ENCODE data around the gene RPP21.

Gene RPP21
- total RNA-seq: 4.1 reads per million, percentile 16 among the genes with 10 or more reads in this experiment

DNA sequence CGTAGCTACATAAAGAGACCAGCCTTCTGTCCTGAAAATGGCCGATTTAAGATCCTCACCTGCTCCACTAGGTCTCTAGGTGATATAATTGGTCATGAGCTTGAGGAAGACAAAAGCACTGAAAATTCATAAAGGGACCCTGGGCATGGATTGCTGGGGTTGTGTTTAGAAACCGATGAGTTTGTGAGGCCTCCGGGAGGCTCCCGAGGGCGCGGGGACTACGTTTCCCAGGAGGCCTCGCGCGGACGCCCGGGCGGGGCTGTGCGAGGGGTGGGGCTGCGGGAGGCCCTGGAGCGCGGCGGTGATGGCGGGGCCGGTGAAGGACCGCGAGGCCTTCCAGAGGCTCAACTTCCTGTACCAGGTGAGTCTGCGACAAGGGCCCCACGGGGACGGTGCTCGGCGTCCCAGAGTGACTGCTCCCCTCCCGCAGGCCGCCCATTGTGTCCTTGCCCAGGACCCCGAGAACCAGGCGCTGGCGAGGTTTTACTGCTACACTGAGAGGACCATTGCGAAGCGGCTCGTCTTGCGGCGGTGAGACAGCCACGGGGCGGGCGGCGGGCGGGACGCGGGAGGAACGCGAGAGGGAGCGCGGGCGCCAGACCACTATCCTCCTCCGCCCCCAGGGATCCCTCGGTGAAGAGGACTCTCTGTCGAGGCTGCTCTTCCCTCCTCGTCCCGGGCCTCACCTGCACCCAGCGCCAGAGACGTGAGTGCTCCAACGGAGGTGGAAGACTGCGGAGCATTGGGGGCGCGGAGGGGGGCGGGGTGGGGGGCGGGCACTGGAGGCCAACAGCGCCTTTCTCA lies at the start of gene RPP21:
Gene RPP21 (plus strand): TSS at position 289 of the 804 bp plus-strand sequence. CDS start 16 bp downstream, at position 305.
- DNase-seq: peak; percentile 81

DNA sequence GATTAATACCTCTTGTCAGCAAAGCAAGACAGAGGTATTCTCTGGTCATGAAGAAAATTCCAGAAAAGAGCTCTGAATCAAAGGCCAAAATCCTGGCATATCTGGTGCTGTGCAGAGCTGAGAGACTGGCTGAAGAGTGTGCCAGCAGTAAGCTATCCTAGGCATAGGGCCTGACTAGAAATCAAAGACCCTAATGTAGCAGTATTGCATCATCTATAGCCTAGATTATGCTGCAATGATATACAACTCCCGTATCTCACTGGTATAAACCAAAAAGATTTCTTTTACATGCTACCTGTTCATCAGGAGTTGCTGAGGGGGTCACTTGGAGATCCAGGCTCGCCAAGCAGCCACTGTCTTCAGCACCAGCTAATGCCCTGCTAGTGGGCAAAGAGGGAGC lies 49.1 kb upstream of the RPP21 start:
- no peak for DNase-seq

DNA sequence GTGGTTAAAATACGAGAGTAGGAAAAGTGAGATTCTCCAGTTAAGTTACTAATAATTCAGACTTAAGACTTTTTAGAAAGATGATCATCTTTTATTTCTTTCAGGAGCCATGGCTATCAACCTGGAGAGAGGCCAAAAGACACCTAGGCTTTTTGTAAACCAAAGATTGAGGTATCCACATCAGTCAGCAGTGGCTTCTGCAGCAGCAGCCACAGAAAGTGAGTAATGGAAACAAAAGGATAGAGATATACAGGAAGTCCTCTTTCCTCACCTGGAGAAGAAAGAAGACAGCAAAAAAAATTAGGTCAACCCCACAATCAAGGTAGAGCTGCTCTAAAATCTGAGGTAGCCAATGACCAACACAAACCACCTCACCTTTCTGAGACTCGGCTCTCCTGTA lies 41.0 kb upstream of the RPP21 start:
- DNase-seq: no peak

DNA sequence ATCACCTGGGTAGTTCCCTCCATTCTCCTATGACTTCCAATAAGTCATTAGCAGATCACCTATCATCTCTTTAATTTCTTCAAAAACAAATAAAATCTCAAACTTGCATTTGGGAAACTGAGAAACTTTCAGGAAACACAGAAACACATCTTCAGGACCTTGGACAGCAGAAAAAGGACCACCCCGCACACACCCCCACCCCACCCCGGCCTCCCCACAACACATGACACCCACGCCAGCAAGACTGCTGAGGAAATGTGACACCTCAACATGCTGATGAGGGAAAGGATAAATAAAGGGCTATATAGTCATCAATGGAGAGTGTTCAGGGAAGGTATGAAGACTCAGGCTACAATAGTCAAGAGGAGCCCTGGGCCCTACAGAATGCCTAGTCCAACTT lies 33.9 kb upstream of the RPP21 start:
- no peak for DNase-seq

DNA sequence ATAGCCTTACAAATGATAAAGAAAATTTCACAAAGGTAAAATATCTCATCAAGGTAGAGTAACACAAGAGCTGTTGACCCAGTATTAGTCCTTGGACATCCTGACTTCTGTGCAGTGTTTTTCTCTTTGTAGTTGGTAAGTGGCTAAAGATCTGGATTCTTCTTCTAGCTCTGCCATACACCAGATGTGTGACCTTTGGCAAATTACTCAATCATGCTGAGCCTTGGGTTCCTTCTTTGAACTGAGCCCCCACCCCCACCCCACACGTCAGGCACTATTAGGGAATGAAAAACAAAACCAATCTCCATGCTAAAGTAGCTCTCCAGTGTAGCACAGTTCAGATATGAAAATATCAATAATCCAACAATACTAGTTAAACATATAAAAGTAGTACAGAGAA lies 33.3 kb upstream of the RPP21 start:
- no peak for DNase-seq

DNA sequence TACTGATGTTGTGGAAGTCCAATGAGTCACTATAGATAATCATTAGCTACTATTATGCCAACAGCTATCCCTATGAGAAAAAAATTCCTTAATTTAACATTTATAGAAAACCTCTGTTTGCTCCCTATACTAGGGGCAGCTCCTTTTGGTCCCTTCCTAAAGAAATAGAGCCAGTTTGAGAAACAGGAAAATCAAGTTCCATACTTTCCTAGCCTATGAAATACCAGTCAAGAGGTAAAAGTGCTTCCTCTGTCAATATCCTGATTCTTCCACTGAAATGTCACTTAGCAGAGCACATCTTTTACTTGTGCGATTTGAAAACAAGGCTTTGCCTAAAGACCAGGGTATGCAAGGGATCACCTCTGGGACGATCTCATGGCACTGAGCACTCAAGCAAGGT lies 32.7 kb upstream of the RPP21 start:
- no peak for DNase-seq

DNA sequence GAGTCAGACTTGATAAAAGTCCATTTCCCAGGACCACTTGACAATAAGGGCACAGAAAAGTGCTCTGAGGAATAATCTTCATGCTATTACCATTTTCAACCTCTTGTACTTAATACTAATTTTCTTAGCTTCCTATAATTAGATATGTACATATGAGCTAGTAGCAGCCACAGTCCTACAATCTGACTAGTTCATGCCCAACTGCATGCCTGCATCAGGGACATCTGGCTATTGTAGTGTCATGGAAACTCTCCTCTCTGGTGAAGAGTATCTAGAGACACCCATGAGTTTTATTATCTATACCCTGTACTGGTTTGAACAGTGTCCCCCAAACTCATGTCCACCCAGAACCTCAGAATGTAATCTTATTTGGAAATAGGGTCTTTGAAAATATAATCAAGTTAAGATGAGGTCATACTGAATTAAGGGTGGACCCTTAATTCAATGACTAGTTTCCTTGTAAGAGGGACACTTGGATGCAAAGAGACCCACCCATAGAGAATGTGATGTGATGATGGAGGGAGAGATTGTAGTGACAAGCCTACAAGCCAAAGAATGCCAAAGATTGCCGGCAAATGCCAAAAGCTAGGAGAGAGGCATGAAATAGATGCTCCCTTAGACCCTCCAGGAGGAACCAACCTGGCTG lies 32.2 kb upstream of the RPP21 start:
- DNase-seq: no peak

DNA sequence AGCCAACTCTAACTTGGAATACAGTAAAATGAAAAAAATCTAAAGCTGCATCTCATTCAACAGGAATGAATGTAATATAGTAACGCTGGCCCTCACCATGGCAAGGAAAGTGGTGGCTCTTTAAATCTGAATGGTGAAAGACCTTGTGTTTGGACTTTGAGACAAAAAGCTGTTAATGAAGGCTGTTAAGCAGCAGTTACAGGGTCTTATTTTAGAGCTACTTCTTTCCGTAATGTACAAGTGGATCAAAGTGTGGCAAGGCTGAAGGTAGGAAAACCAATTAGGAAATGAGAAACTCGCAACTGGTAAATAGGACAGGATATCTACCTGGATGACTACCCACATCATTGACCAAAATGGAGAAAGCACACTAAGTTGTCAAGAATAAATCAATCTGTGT lies 29.8 kb upstream of the RPP21 start:
- no peak for DNase-seq

DNA sequence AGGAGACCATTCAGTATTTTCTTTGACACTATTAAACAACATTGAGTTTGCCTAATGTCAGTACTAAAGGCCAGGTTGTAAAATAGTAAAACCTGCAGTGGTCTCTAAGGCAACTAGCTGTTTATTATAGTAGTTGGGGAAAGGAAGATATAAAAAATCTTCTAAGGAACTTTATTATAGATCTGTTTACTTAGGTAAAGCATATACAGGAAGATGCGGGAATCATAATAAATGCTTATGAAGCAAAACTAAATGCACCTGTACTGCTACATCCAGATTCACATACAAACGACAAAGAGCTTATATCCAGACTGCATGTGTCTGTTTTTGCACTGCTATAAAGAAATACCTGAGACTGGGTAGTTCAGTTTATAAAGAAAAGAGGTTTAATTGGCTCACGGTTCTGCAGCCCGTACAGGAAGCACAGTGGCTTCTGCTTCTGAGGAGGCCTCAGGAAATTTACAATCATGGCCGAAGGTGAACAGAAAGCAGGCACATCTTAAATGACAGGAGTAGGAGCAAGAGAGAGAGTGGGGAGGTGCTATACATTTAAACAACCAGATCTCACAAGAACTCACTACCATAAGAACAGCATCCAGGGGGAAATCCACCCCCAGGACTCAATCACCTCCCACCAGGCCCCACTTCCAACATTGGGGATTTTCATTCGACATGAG lies 26.9 kb upstream of the RPP21 start:
- DNase-seq: no peak

DNA sequence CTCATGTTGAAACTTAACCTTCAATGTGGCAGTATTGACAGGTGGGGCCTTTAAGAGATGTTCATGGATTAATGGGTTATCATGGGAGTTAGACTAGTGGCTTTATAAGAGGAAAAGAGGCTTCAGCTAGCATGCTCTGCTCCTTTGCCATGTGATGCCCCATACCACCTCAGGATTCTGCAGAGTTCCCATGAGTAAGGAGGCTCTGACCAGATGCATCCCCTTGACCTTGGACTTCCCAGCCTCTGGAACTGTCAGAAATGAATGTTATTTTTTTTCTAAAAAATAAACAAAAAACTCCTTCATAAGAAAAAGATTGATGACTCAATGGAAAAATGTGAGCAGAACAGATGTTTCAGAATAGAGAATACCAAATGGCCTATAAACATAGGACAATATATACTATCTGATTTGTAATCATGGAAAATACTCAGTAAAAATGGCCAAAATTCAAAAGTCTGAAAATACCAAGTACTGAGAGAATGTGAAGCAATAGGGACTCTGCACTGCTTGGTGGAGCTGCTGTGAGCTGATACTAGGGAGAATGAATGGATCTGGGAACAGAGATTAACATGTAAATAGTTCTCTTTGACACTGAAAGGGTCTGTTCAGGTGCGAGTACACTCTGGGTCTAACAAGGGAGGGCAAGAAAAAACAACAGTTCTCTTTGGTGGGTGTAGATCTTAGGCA lies 25.7 kb upstream of the RPP21 start:
- no peak for DNase-seq

DNA sequence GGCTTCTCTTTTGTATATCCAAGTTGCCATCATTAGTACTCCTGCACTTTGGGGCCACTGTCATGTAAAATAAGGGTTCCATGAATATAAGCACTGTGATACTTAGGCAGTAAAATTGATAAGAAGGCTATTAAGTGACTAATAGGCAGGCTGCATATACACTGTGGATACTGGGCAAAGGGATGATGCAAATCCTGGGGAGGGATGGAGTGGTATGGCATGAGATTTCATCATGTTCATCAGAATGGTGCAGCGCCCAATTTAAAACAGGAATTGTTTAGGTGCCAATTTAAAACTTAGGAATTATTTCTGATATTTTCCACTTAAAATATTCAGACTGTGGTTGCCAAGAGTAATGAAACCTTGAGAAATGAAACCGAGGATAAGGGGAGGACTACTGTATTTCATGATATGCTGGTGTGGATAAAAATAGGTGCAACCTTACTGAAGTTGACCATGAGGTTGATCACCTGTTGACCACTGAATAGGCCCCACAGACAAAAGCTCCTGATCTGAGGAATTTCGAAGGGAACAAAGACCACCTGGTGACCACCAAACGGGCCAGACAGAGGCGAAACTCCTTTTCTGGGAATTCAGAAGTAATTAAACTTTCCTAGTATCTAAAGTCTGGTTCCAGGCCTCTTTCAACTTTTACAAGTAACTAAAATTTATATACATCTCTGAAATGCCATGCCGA lies 23.1 kb upstream of the RPP21 start:
- no peak for DNase-seq

DNA sequence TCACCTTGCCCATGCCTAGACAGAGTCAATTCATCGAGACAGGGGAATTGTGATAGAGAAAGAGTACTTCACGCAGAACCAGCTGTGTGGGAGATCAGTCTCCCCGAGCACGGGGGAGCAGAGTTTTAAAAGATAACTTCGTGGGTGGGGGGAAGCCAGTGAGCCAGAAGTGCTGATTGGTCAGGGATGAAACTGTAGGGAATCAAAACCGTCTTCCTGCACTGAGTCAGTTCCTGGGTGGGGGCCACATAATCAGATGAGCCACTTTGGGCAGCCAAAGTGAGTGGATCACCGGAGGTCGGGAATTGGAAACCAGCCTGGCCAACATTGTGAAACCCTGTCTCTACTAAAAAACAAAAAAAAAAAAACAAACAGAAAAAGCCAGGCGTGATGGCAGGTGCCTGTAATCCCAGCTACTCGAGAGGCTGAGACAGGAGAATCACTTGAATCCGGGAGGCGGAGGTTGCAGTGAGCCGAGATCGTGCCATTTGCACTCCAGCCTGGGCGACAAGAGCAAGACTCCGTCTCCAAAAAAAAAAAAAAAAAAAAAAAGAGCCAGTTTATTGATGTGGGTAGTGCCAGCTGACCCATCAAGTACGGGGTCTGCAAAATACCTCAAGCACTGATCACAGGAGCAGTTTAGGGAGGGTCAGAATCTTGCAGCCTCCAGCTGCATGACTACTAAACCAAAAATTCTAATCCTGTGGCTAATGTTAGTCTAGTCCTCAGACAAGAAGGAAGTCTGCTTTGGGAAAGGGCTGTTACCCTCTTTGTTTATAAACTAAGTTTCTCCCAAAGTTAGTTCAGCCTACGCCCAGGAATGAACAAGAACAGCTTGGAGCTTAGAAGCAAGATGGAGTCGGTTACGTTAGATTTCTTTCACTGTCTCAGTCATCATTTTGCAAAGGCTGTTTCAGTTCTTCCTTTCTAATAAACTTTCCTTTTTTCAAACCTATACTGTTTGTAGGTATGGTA lies 22.1 kb upstream of the RPP21 start:
- no peak for DNase-seq

DNA sequence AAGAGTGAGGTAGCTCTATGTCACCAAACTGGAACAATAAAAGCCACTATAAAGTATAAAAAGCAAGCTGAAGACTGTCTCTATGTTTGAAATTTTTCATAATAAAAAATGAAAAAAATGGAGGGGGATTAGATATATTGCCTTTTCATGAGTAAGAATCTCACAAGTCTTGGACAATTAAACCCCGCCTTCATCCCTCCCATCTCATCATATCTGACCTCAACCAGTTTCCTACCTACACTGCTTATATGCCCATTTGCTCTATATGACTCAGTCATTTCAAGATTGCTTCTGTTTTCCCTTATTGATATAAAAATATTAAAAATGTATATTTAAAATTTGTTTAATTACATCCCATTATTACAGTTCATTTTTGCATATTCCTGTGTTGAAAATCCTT lies 21.1 kb upstream of the RPP21 start:
- no peak for DNase-seq

DNA sequence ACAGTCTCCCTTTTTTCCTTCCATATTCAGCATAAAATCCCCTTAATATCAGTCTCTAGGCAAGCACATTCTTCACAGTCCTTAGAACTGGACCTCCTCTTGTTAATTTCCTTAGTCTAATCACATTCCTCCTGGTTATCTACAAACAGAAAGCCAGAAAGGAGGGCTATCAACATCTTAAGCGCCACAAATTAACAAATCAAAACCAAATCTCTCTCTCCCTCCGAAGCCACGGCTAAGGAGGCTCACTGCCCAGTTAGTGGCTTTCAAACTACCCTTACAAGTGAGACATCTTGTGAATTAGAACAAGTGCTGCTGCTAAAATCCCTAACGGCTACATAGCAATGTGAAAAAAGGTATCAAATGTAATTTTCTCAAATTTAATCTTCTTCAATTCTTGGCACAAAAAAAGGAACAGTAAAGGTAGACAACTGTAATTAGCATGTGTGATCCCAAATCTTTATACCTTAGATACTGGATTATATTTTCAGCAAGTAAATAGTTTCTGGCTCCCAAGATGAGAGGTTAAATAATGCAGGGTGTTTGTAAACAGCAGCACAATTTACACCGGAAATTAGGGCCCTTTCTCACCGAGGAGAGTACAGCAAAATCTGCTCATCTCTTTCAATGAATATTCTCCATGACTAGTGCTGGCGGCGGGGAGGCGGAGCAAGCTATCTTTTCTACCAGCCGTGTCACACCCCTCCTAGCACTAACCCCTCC lies 19.6 kb upstream of the RPP21 start:
- peak; percentile 76 for DNase-seq

DNA sequence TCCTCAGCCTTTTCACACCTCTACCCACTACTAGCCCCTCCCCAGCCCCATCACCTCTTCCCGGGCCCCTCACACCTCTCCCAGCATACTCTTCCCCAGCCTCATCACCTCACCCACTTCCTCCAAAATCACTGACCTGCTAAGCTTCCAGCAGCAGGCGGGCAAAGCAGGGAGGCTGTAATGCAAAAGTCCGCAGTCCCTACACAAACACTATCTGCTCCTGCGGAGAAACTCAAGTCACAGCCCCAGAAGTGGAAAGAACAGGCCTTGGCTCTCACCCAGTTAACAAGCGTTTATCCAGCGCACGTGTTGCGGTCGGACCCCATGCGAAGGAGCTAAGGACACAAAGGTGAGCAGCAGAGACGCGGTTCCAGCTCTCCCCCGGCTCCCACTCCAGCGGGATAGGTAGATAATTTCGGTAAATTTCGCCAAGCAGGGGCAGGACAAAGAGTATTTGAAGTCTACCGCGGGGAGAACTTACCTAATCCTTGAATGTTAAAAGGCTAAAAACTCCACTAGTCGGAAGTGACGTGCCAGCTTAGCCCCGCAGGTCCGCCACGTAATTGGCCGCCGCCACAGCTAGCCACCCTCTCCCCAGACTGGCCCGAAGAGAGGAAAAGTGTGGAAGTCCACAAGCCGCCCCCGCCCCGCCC lies 19.0 kb upstream of the RPP21 start:
- peak; percentile 70 for DNase-seq

DNA sequence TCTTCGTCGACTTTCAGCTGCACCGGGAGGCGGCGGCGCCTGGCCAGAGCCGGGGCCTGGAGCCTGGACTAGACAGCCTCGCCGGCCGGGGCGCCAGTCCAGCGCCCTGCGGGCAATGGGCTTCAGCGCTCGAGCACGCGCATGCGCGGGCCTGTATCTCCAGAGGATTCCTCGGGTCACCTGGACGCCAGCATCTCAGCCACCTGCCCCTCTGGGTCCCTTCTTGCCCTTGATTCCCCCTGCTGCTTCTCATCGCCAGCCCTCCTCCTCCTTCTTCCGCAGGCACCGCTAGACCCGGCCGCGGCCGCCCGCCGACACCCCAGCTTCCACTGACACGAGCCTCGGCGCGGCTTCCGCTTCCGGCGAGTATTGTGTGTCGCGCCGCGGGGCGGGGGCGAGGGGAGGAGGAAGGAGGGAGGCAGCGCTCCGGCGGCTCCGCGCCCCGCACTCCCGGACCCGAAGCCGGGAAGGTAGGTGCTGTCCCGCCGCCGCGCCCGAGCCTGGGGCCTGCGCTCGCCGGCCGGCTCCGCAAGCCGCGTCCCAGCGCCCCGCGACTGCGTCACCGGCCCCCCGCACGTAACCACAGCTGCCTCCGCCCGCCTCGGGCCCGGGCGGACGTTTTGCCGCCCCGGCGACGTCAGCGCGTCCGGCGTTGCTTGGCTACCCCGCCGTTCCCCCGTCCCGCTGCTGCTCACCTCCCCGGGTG lies 18.3 kb upstream of the RPP21 start, which contains the start of gene TRIM39:
Gene TRIM39 (plus strand): TSS at position 402 of the 706 bp plus-strand sequence. CDS start 2,391 bp downstream, outside the sequence.
- peak; percentile 85 for DNase-seq

DNA sequence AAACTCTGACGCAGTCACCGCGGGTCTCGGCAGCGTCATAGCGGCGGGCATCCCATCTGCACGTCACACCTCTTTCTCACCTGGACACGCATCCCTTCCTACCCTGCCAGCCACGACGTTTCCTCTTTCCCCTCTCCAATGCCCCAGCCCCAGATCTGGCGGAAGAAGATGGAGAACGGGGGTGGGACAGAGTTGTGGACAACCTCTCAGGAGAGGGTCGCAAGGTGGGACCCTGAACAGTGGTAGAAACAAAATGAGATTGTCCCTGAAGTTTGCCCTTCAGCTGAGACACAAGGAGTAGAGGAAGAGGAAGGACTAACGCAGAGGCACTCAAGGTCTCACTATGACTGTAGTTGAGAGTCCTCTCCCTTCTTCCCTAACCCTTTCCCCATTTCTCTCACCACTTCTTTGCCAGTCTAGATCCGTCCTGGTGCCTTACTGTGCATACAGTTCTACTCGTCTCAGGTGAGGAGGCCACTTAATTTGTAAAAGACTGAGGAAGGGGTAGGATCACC lies 17.7 kb upstream of the RPP21 start:
- no peak for DNase-seq

DNA sequence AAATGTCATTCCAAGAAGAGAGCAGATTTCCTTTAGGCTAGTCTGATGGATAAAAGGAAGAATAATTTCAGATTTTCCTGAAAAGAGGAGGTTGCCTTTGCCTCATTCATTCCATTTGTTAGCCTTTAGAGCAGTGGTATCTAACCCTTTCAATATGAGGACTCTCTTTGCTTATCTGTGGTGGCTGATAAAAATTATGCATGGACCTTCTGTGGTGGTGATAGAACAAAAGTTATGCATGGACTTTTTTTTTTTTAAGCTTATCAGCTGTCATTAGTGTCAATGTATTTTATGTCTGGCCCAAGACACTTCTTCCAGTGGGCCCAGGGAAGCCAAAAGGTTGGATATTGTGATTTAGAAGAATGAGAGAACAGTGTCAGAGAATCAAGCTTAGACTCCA lies 16.6 kb upstream of the RPP21 start:
- DNase-seq: no peak

DNA sequence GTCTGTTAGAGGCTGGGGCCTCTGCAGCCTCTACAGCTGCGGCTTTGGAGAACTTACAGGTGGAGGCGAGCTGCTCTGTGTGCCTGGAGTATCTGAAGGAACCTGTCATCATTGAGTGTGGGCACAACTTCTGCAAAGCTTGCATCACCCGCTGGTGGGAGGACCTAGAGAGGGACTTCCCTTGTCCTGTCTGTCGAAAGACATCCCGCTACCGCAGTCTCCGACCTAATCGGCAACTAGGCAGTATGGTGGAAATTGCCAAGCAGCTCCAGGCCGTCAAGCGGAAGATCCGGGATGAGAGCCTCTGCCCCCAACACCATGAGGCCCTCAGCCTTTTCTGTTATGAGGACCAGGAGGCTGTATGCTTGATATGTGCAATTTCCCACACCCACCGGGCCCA lies 15.6 kb upstream of the RPP21 start:
- DNase-seq: no peak

Measured in effector CD4-positive, alpha-beta T cell (primary cell).